GF-D8 (cell line): Measurements from ENCODE around the gene PRSS16.

Experiments used
- DNase-seq: peaks from one replicate; lab custom pipeline; 2025; lab: John Stamatoyannopoulos, UW

The PRSS16 gene

DNA sequence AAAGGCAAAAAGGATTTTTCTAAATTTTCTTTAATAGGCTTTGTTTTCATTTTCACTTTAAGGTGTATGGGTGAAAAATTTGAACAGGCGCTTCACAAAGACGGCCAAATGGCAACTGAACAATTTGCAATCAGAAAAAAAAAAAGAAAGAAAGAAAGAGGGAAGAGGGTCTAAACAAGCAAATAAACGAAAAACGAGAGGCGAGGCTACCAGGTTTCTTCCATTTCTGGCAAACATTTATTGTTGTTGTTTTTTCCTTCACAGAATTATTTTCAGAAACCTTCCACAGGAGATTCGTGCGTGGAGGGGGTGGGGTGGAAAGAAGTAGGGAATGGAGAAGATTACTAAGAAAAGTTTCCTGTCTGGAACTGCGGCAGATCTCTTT, 40.2 kb downstream of the PRSS16 start:
- no peak for DNase-seq

DNA sequence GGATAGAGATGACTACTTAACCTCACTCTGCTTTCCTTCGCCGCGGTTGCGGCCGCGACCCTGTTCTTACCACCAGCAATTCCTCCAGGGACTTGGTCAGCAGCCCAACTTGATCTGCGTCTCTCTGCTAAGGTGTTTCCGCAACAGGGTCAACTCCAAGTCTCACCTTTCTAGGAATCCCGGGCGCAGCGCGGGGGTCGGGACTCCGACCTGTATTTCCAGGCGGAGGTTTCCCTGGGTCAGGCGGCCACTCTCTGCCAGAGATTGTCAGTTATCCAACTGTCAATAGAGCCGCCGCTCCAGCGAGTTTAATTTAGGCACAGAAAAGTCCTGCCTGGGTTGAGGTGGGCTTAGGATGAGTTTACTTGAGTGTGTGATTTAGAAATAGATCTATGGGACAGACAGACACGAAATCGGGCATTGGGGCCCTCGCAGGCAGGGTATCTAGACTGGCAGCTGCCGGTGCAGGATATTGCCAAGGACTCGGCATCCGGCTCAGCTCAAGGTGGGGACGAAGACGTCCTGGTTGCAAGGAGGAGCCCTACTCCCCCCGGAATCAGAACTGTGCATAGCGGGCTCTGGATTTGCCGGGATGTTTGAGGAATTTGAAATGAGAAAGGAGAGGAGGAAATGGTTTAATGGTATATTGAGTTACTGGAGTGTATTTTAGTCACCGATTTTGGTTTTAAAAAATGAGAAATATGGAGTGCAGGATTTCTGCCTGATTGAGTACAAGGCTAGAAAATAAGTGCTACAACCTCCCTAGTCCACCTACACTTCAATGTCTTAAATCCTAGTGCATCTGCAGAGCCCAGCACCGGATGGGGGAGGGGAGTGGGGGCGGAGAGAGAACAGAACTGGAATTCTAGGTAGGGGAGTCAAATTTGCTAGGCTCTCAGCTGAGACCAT, 40.9 kb downstream of the PRSS16 start:
- no peak for DNase-seq

DNA sequence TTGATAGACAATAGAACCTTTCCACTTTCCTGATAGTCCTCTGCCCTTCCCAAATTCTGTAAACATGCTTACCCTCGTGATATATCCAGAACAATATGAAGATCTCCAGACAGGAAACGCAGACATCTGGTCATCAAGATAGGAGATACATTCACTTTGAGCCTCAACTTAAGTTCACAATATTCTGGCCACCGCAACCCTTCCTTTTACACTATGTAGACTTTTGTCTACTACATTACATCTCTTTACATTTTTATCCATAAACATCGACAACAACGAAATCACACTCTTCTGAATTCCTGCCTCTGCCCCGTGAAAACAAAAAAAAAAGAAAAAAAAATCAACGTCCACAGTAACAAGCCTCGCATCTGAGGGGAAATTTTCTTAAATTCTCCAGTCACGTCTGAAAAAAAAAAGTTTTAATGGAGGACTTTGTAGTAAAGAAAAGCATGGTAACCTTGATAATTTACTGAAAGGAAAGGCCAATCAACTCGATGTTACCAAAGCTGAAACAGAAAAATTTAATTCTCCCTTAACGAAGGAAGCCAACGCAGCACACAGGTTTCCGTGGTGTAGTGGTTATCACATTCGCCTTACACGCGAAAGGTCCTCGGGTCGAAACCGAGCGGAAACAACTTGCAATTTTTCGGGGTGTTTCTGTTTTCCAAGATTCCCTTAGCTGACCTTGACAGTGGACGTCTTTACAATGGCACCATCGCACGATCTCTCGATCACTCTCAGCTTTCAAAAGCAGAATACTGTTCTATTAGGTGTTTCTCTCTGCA, 42.8 kb downstream of the PRSS16 start:
- no peak for DNase-seq

DNA sequence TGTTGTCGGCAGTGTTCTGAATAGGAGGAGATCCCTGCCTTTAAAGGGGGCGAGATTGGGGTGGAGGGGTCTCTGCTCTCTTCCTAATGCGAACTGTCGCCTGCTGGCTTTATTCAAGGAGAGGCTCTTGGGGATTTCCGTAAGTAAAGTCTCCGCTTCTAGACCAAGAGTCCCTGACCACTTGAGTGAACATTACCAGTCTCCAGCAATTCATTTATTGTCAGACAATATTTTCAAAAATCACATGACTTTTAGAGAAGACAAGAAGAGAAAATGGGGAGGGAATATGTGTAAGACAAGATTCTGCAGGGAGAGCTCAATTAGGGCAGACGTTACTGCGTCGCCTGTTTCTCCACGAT, 43.3 kb downstream of the PRSS16 start:
- no peak for DNase-seq

DNA sequence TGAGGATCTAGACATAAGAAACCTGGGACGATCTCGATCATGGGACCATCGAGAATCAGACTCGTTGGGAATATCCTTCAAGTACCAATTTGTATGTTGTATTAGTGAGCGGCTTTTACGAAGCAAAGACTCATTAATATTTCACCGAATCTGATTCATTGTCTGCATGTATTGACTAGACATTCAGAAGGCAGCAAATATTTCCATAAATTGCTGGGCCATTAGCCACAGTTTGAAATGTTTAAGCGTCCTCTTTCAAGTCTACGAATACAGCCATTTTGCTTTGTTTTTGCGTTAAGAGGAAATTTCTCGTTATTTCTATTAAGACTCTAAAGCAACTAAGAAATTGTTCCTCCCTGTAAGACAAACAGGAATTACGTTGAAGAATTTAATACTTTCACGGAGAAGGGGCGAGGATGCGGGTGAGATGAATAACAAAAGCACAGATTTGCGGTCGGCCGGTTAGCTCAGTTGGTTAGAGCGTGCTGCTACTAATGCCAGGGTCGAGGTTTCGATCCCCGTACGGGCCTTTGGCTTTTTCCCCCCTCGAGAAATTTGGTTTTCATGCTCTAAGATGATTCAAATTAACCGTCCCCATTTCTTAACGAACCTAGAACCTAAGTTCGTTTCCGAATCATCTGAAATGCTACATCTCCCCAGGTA, 46.1 kb downstream of the PRSS16 start:
- DNase-seq: no peak

DNA sequence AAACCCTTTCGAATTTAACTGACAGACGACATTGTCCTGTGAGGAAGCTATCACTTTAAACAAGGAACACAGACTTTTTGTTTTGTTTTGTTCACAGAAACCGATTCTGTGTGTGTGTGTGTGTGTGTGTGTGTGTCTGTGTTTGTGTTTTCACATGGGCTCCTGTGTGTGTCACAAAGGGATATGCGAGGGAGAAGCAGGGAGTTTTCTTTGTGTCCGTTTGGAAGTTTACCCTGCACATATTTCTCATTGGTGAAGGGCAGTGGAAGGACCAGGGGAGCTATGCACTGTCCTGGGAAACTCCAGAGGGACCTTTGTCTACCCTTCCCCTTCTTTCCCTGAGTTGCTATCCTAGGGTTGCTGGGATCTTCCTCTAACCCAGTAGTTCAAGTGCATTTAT, 46.9 kb downstream of the PRSS16 start:
- no peak for DNase-seq

DNA sequence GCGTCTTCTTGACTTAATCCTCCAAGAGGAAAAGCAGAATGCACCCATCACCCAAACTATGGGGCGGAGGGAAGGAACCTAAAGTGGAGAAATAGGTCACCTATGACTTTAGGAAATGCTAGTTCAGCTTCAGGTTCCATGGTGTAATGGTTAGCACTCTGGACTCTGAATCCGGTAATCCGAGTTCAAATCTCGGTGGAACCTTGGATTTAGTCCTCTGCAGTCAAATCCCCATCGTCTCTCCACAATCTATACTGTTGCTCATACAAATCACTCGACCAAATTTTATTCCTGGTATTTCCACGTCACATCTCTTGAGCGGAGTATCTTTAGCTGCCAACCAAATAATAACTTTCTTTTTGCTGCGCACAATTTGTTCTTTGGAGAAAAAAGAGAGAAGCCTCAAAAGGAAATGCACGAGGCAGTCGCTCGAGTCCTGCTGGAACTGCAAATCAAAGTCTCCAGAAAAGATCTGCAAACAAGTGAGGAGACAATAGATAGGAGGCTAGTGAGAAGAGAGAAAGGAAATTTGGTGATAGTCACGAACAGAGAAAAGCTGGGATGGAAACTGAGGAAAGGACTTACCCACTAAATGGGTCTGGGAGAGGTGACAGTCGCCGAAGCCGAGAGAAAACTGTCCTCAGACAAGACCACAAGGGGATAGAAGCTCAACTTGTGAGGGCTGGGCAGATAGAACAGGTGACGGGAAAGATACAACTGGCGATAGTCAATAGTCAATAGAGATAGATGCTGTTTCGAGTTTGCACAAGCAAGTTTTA, 48.0 kb downstream of the PRSS16 start:
- DNase-seq: no peak

DNA sequence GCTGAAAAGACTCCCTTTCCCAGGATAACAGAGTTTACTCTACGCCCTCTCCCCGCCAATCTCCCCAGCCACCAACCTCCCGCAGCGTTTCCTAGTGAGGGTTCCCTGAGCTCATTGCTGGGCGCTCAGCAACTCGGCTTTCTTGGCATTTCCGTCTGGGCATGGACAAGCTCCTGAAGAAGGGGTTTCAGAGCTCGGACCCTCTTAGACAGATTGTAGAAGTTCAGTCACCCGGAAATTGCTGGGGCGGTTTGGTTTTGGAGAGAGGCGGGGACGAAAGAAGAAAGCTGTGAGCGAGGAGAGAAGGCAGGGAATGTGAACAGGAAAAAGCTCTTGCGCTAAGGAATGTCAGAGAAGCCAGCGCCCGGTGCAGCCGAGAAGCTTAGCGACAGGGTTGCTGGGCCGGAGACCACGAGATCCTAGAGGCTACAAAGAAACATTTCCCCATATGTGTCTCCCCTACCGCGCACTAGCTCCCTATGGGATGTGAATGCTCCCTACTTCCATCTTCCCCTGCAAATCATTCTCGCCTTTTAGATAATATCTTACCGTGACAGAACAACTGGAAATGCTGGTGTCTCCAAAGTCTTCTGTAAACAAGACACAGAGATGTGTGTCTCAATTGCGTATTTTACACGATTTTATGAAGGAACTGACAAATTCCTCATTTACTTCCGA, 48.7 kb downstream of the PRSS16 start:
- DNase-seq: no peak

DNA sequence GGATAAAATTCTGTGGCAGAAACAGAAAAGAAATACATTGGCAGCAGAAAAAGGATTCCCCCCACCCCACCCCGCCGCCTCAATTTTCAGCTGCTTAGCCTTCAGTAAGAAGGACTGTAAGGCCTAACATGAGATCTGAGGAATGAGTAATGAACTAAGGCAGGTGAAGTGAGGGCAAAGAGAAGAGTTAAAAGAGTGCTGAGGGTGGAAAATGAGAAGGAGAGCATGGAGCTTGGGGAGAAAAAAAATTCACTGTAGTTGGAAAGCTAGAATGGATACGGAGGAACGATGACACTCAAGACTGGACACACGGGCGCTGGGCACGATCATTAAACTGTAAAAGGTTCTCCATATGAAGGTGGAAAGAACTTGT, 50.0 kb downstream of the PRSS16 start:
- DNase-seq: no peak

DNA sequence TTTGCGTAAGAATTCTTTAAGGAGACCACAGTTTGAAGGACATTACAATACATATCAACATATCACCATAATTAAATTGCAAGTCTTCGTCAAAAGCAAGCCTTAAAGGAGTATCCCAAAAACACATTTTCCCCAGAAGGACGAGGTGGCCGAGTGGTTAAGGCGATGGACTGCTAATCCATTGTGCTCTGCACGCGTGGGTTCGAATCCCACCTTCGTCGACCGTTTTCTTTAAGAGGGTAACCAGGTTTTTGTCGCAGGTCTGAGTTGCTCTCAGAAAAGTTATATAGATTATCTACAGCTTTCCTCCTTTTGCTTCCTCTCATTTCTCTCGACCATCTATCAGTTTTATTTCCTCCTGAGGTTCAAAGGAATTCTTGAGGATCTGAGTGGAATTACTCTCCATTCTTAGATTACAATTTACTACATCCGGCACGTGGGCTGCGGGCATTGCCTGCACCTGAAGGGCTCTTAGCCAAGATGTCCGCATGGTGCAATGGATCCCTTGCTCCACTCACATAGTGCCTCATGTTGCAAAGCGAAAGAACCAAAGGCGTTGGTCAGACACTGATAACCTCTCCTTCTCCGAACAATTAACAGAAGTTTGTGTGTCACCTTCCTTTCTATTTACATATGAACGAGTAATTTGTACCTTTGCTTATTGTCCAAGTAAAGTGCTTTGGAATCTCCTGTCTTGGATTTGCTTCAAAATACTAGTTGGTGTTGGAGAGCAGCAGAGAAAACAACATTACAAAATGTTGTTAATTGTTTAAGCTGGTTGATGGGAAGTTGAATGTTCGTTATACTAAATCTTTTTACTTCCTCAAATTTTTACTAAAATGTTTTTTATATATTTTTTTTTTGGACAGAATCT, 50.6 kb downstream of the PRSS16 start:
- no peak for DNase-seq

DNA sequence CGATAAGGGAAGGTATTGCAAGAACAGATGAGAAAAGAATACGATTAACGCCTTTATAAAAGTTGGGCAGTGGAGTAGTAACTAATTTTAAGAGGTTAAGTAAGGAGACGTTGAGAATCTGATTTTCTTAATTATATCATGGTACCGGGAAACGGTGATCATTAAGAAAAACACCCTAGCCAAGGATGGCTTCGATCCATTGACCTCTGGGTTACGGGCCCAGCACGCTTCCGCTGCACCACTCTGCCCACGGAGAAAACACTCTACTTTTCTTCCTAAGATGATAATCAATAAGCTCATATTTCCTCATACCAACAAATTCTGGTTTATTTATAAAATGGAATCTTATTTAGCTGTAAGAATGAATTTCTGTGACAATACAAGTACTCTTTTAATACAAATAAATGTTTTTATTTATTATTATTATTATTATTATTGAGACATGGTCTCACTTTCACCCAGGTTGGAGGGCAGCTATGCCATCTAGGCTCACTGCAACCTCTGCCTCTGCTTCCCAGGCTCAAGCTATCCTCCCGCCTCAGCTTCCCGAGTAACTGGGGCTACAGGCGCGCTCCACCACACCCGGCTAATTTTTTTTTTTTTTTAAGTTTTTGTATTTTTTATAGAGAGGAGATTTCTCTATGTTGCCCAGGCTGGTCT, 56.2 kb downstream of the PRSS16 start:
- DNase-seq: no peak
